Muscle of leg (tissue), 11 donors: Measurements from ENCODE around the gene LCN1. TPM values are rescaled to one million over a fixed set of nuclear protein-coding genes. Genes with fewer than 3 reads are reported as not detected.
"Not testable (repeated sequence)": the region's sequence is repeated elsewhere in the genome, so short reads cannot be mapped to it uniquely, and the experiment has no call there.

Source experiments
- DNase-seq: peaks from one replicate; pipeline ENCODE4 v3.0.0; 2013
- H3K27ac ChIP-seq: one replicate; pipeline ENCODE4 v1.5.1; 2013; ENCODE audit warnings: mild to moderate bottlenecking, low read length, control low read depth
- H3K27me3 ChIP-seq: one replicate; pipeline ENCODE4 v1.6.1; 2013; ENCODE audit warnings: low read length; ENCODE audit not compliant: control insufficient read depth, insufficient read depth
- H3K36me3 ChIP-seq: one replicate; pipeline ENCODE4 v1.6.1; 2013; ENCODE audit warnings: low read length; ENCODE audit not compliant: control insufficient read depth, insufficient read depth
- H3K4me1 ChIP-seq: one replicate; pipeline ENCODE4 v1.6.1; 2013; ENCODE audit warnings: low read length; ENCODE audit not compliant: control insufficient read depth, insufficient read depth
- H3K4me3 ChIP-seq: one replicate; pipeline ENCODE4 v1.5.1; 2013; ENCODE audit warnings: low read length, control low read depth
- H3K9me3 ChIP-seq: replicated peaks from 2 replicates; pipeline ENCODE4 v1.6.1; 2013; ENCODE audit warnings: low read depth, low read length; ENCODE audit not compliant: control insufficient read depth
- WGBS: methylation state at CpG from one replicate; pipeline ENCODE4 v1.1.5; 2013; ENCODE audit warnings: missing lambda C conversion rate; ENCODE audit not compliant: insufficient coverage; 5-methylcytosine and 5-hydroxymethylcytosine counted together
- polyA plus RNA-seq, 8 donors: library from polyadenylated mRNA; unstranded; fragments of 120-200 nt; gene quantifications; one replicate each; pipeline versions ENCODE4 v1.2.1 to v1.2.3, GENCODE V29; 2013; ENCODE audit warnings: inconsistent platforms in 1 of 8, low replicate concordance in 1 of 8; ENCODE audit not compliant: insufficient read length in 8 of 8, insufficient read depth in 1 of 8
- total RNA-seq: library from RNA; stranded (reverse); fragments of 120-200 nt; gene quantifications from one replicate; pipeline ENCODE4 v1.2.4, GENCODE V29; 2013

The LCN1 gene
- total and polyA plus RNA-seq, 9 donors, result 0.23 TPM; not detected in 8

- no peaks in the 10 kb centered on the region for H3K9me3 ChIP-seq
Measured at GRCh38 chr9:135525241-135526088, 4.2 kb downstream of the LCN1 start.

GRCh38 chr9:135526089-135526729, 5.0 kb downstream of the LCN1 start:
- DNase-seq, result no peak
- Histone ChIP-seq H3K4me3 (no peak overlapping the region), H3K4me1 (no peaks in the 10 kb centered on the region), H3K36me3 (no peaks in the 10 kb centered on the region), H3K27ac (no peak overlapping the region), H3K9me3 (no peaks in the 10 kb centered on the region), H3K27me3 (peaks cover 2% of the 10 kb centered on the region)
- 51% methylated on average over 4 of the region's 11 CpGs for WGBS

More at GRCh38 chr9:135525241-135526088, 4.2 kb downstream of the LCN1 start:
- no peak for DNase-seq
- Histone ChIP-seq H3K4me3 (no peak overlapping the region), H3K4me1 (no peaks in the 10 kb centered on the region), H3K27ac (no peak overlapping the region), H3K36me3 (no peaks in the 10 kb centered on the region), H3K27me3 (peaks cover 2% of the 10 kb centered on the region)
- 78% methylated on average over 19 of the region's 31 CpGs for whole genome bisulfite sequencing

GRCh38 chr9:135526730-135527571, 5.7 kb downstream of the LCN1 start:
- Histone ChIP-seq H3K4me3 (no peak overlapping the region), H3K9me3 (no peaks in the 10 kb centered on the region), H3K27me3 (peaks cover 2% of the 10 kb centered on the region), H3K27ac (no peak overlapping the region), H3K36me3 (no peaks in the 10 kb centered on the region), H3K4me1 (no peaks in the 10 kb centered on the region)
- 59% methylated on average over 28 of the region's 30 CpGs for WGBS
- no peak for DNase-seq

GRCh38 chr9:135528842-135529435, 7.7 kb downstream of the LCN1 start:
- not testable (repeated sequence) for DNase-seq, H3K9me3 ChIP-seq, H3K27ac ChIP-seq, H3K36me3 ChIP-seq, H3K4me3 ChIP-seq, H3K27me3 ChIP-seq, H3K4me1 ChIP-seq
- WGBS, result no CpG with 5 or more reads among the region's 10 CpGs

GRCh38 chr9:135530146-135530545, 8.9 kb downstream of the LCN1 start:
- WGBS, result 63% methylated on average over 2 of the region's 5 CpGs
- Histone ChIP-seq H3K4me1 (no peaks in the 10 kb centered on the region), H3K9me3 (no peaks in the 10 kb centered on the region), H3K27ac (no peak overlapping the region), H3K27me3 (peaks cover 5% of the 10 kb centered on the region), H3K4me3 (no peak overlapping the region), H3K36me3 (no peaks in the 10 kb centered on the region)
- no peak for DNase-seq

- no peaks in the 10 kb centered on the region for H3K36me3 ChIP-seq
- H3K9me3 ChIP-seq, result no peaks in the 10 kb centered on the region
- WGBS, result 90% methylated on average over 10 of the region's 10 CpGs
- H3K27ac ChIP-seq, result no peak overlapping the region
- peaks cover 3% of the 10 kb centered on the region for H3K27me3 ChIP-seq
- no peaks in the 10 kb centered on the region for H3K4me1 ChIP-seq
- no peak for DNase-seq
- H3K4me3 ChIP-seq, result no peak overlapping the region
Measured at GRCh38 chr9:135531096-135531495, 9.9 kb downstream of the LCN1 start.

GRCh38 chr9:135533113-135533512, 11.9 kb downstream of the LCN1 start:
- Histone ChIP-seq H3K9me3 (no peaks in the 10 kb centered on the region), H3K4me1 (no peaks in the 10 kb centered on the region), H3K36me3 (no peaks in the 10 kb centered on the region), H3K4me3 (no peak overlapping the region), H3K27me3 (peaks cover 3% of the 10 kb centered on the region), H3K27ac (no peak overlapping the region)
- WGBS, result 96% methylated on average over 3 of the region's 3 CpGs
- no peak for DNase-seq

- no peaks in the 10 kb centered on the region for H3K9me3 ChIP-seq
- peaks cover 3% of the 10 kb centered on the region for H3K27me3 ChIP-seq
- H3K4me1 ChIP-seq, result no peaks in the 10 kb centered on the region
- H3K36me3 ChIP-seq, result no peaks in the 10 kb centered on the region
- 84% methylated on average over 11 of the region's 12 CpGs for WGBS
- H3K4me3 ChIP-seq, result no peak overlapping the region
- DNase-seq, result no peak
- H3K27ac ChIP-seq, result no peak overlapping the region
Measured at GRCh38 chr9:135533674-135534073, 12.4 kb downstream of the LCN1 start.

GRCh38 chr9:135534192-135534711, 13.0 kb downstream of the LCN1 start:
- H3K27me3 ChIP-seq, DNase-seq, H3K27ac ChIP-seq, H3K4me1 ChIP-seq, H3K4me3 ChIP-seq, H3K9me3 ChIP-seq, H3K36me3 ChIP-seq: not testable (repeated sequence)
- WGBS, result 24% methylated on average over 9 of the region's 10 CpGs
